ENCODE data around the gene PPP6C. TPM values are rescaled to one million over a fixed set of nuclear protein-coding genes. Genes with fewer than 3 reads are reported as not detected.
A peak's percentile ranks its signal among the peaks of the same experiment; 100 is the strongest.
"Not testable (repeated sequence)": the region's sequence is repeated elsewhere in the genome, so short reads cannot be mapped to it uniquely, and the experiment has no call there.

Gene PPP6C
- total RNA-seq, 2 donors from 2014 or later = 36.6 to 41.7 TPM

- ATAC-seq = not testable (repeated sequence)
Observed at GRCh38 chr9:125195591-125195990, 6.0 kb upstream of the PPP6C start.

GRCh38 chr9:125194466-125194865 is 4.9 kb upstream of the PPP6C start:
- ATAC-seq; H3K36me3 Mint-ChIP-seq; DNase-seq (ENCODE audit: low spot score in 2 of 2); H3K9me3 Mint-ChIP-seq: not testable (repeated sequence)
- peak overlapping the region in 1 of 2 donors; percentile 92 for H3K27ac Mint-ChIP-seq

More at GRCh38 chr9:125195591-125195990, 6.0 kb upstream of the PPP6C start:
- not testable (repeated sequence) for DNase-seq (ENCODE audit: low spot score in 2 of 2); H3K9me3 Mint-ChIP-seq; H3K36me3 Mint-ChIP-seq
- H3K27ac Mint-ChIP-seq = peak overlapping the region in 1 of 2 donors; percentile 92

- Mint-ChIP-seq H3K9me3 (no peaks in the 10 kb centered on the region), H3K27ac (peak overlapping the region; percentile 97), H3K36me3 (peaks cover 0 to 9% of the 10 kb centered on the region in 2 donors)
- DNase-seq (ENCODE audit: low spot score in 2 of 2) = peak in 1 of 2 donors; percentile 22
- peak; percentile 5 to 21 for ATAC-seq
Observed at GRCh38 chr9:125190361-125190801, 778 bp upstream of the PPP6C start.

GRCh38 chr9:125189011-125189360 is 617 bp downstream of the PPP6C start:
- Mint-ChIP-seq H3K36me3 (peaks cover 0 to 9% of the 10 kb centered on the region in 2 donors), H3K9me3 (no peaks in the 10 kb centered on the region), H3K27ac (peak overlapping the region; percentile 79 to 97)
- peak; percentile 0 to 22 for ATAC-seq
- peak in 1 of 2 donors; percentile 42 for DNase-seq (ENCODE audit: low spot score in 2 of 2)

- peaks cover 0 to 5% of the 10 kb centered on the region in 2 donors for H3K9me3 Mint-ChIP-seq
- ATAC-seq (no peak), DNase-seq (ENCODE audit: low spot score in 2 of 2) (no peak)
- peaks cover 0 to 20% of the 10 kb centered on the region in 2 donors for H3K36me3 Mint-ChIP-seq
- H3K27ac Mint-ChIP-seq = no peak overlapping the region
Observed at GRCh38 chr9:125183561-125183960, 6.0 kb downstream of the PPP6C start.

- DNase-seq (ENCODE audit: low spot score in 2 of 2) = no peak
- Mint-ChIP-seq H3K9me3 (peaks cover 0 to 5% of the 10 kb centered on the region in 2 donors), H3K36me3 (peaks cover 0 to 20% of the 10 kb centered on the region in 2 donors), H3K27ac (no peak overlapping the region)
- ATAC-seq = no peak
Observed at GRCh38 chr9:125183054-125183453, 6.5 kb downstream of the PPP6C start.

- H3K36me3 Mint-ChIP-seq = peaks cover 0 to 20% of the 10 kb centered on the region in 2 donors
- not testable (repeated sequence) for DNase-seq (ENCODE audit: low spot score in 2 of 2); ATAC-seq; H3K9me3 Mint-ChIP-seq
- H3K27ac Mint-ChIP-seq = peak overlapping the region in 1 of 2 donors; percentile 49
Observed at GRCh38 chr9:125181756-125182155, 7.8 kb downstream of the PPP6C start.

- H3K36me3 Mint-ChIP-seq = peaks cover 0 to 20% of the 10 kb centered on the region in 2 donors
- no peak overlapping the region for H3K27ac Mint-ChIP-seq
- DNase-seq (ENCODE audit: low spot score in 2 of 2) (no peak), ATAC-seq (no peak)
- peaks cover 0 to 5% of the 10 kb centered on the region in 2 donors for H3K9me3 Mint-ChIP-seq
Observed at GRCh38 chr9:125180876-125181275, 8.7 kb downstream of the PPP6C start.

- ATAC-seq, H3K27ac Mint-ChIP-seq: not testable (repeated sequence)
Observed at GRCh38 chr9:125179776-125180175, 9.8 kb downstream of the PPP6C start.

GRCh38 chr9:125177888-125178287 is 11.7 kb downstream of the PPP6C start:
- no peak for DNase-seq (ENCODE audit: low spot score in 2 of 2)
- H3K27ac Mint-ChIP-seq = no peak overlapping the region
- peaks cover 0 to 5% of the 10 kb centered on the region in 2 donors for H3K9me3 Mint-ChIP-seq
- no peak for ATAC-seq
- H3K36me3 Mint-ChIP-seq = peaks cover 0 to 14% of the 10 kb centered on the region in 2 donors

More at GRCh38 chr9:125179776-125180175, 9.8 kb downstream of the PPP6C start:
- DNase-seq (ENCODE audit: low spot score in 2 of 2); H3K9me3 Mint-ChIP-seq: not testable (repeated sequence)
- H3K36me3 Mint-ChIP-seq = peaks cover 0 to 20% of the 10 kb centered on the region in 2 donors

- H3K36me3 Mint-ChIP-seq = peaks cover 0 to 4% of the 10 kb centered on the region in 2 donors
- H3K27ac Mint-ChIP-seq = peak overlapping the region in 1 of 2 donors; percentile 8
- H3K9me3 Mint-ChIP-seq = no peaks in the 10 kb centered on the region
- ATAC-seq (no peak), DNase-seq (ENCODE audit: low spot score in 2 of 2) (no peak)
Observed at GRCh38 chr9:125176636-125177035, 13.0 kb downstream of the PPP6C start.

- no peak for ATAC-seq
- Mint-ChIP-seq H3K36me3 (peaks cover 5 to 9% of the 10 kb centered on the region in 2 donors), H3K9me3 (no peaks in the 10 kb centered on the region), H3K27ac (no peak overlapping the region)
- DNase-seq (ENCODE audit: low spot score in 2 of 2) = no peak
Observed at GRCh38 chr9:125172031-125172755, 17.4 kb downstream of the PPP6C start.

- H3K9me3 Mint-ChIP-seq = no peaks in the 10 kb centered on the region
- no peak for DNase-seq (ENCODE audit: low spot score in 2 of 2)
- peak in 1 of 2 donors; percentile 69 for ATAC-seq
- no peak overlapping the region for H3K27ac Mint-ChIP-seq
- peaks cover 5 to 9% of the 10 kb centered on the region in 2 donors for H3K36me3 Mint-ChIP-seq
Observed at GRCh38 chr9:125169895-125170294, 19.7 kb downstream of the PPP6C start.

- H3K9me3 Mint-ChIP-seq = no peaks in the 10 kb centered on the region
- DNase-seq (ENCODE audit: low spot score in 2 of 2) (no peak), ATAC-seq (no peak)
- H3K27ac Mint-ChIP-seq = no peak overlapping the region
- H3K36me3 Mint-ChIP-seq = peaks cover 5 to 9% of the 10 kb centered on the region in 2 donors
Observed at GRCh38 chr9:125166762-125167161, 22.8 kb downstream of the PPP6C start.

GRCh38 chr9:125162891-125163290 is 26.7 kb downstream of the PPP6C start:
- not testable (repeated sequence) for H3K27ac Mint-ChIP-seq; H3K36me3 Mint-ChIP-seq; H3K9me3 Mint-ChIP-seq; DNase-seq (ENCODE audit: low spot score in 2 of 2); ATAC-seq

- no peak for DNase-seq (ENCODE audit: low spot score in 2 of 2)
- ATAC-seq = no peak
- Mint-ChIP-seq H3K36me3 (no peaks in the 10 kb centered on the region), H3K9me3 (no peaks in the 10 kb centered on the region), H3K27ac (no peak overlapping the region)
Observed at GRCh38 chr9:125161284-125161918, 28.2 kb downstream of the PPP6C start.

- DNase-seq (ENCODE audit: low spot score in 2 of 2) (no peak), ATAC-seq (no peak)
- no peaks in the 10 kb centered on the region for H3K9me3 Mint-ChIP-seq
- H3K27ac Mint-ChIP-seq = no peak overlapping the region
- no peaks in the 10 kb centered on the region for H3K36me3 Mint-ChIP-seq
Observed at GRCh38 chr9:125160750-125161149, 28.9 kb downstream of the PPP6C start.

All from activated naive CD4-positive, alpha-beta T cell treated with anti-CD3 and anti-CD28 coated beads, Interleukin-2, amount 50 U/mL, for 72 hours (primary cell).